ENCODE results near the gene PTPRR.
"Not testable (repeated sequence)": the region's sequence is repeated elsewhere in the genome, so short reads cannot be mapped to it uniquely, and the experiment has no call there.

PTPRR gene

DNA sequence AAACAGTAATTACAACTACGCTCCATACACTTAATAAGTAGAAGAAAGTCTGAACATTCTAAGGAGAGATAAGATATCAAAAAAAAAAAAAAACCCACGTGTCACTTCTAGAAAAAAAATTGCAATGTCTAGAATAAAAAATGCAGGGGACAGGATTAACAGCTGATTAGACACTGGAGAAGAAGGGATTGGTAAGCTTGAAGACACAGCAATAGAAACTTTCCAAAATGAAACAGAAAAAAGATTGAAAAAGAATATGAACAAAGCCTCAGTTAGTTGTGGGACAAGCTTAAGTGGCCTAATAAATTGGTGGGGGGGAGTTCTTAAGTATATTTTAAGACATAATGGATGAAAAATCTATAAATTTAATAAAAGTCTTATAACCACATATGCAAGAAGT lies 105.5 kb downstream of the PTPRR start:
- no peak overlapping the region for H3K27ac ChIP-seq (ENCODE audit: low read depth, low read length)
- no peaks in the 10 kb centered on the region for H3K27me3 ChIP-seq (ENCODE audit: control insufficient read depth, low read length)
- no peak overlapping the region for H3K4me2 ChIP-seq (ENCODE audit: low read length)
- no peaks in the 10 kb centered on the region for H3K4me1 ChIP-seq (ENCODE audit: control insufficient read depth, low read length)
- no peaks in the 10 kb centered on the region for H4K20me1 ChIP-seq (ENCODE audit: control insufficient read depth, insufficient read depth, low read depth, low read length)
- H3K9me3 ChIP-seq (ENCODE audit: control insufficient read depth, insufficient read depth, low read length) = no peaks in the 10 kb centered on the region
- no peaks in the 10 kb centered on the region for H3K9me2 ChIP-seq (replicated peaks; ENCODE audit: control insufficient read depth, low read length)
- H3K36me3 ChIP-seq (ENCODE audit: control insufficient read depth, low read length) = no peaks in the 10 kb centered on the region
- H3K4me3 ChIP-seq (ENCODE audit: low read length) = no peak overlapping the region
- no peaks in the 10 kb centered on the region for H3K79me2 ChIP-seq (ENCODE audit: control insufficient read depth, low read length)
- TF ChIP-seq, protein P1, sequence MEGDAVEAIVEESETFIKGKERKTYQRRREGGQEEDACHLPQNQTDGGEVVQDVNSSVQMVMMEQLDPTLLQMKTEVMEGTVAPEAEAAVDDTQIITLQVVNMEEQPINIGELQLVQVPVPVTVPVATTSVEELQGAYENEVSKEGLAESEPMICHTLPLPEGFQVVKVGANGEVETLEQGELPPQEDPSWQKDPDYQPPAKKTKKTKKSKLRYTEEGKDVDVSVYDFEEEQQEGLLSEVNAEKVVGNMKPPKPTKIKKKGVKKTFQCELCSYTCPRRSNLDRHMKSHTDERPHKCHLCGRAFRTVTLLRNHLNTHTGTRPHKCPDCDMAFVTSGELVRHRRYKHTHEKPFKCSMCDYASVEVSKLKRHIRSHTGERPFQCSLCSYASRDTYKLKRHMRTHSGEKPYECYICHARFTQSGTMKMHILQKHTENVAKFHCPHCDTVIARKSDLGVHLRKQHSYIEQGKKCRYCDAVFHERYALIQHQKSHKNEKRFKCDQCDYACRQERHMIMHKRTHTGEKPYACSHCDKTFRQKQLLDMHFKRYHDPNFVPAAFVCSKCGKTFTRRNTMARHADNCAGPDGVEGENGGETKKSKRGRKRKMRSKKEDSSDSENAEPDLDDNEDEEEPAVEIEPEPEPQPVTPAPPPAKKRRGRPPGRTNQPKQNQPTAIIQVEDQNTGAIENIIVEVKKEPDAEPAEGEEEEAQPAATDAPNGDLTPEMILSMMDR (IDR thresholded peaks at IDR 0.05; ENCODE audit: low read depth, low read length, poor library complexity, severe bottlenecking) = no peak
- TF ChIP-seq EZH2phosphoT487 (IDR thresholded peaks at IDR 0.05; ENCODE audit: borderline replicate concordance, low read length) = no peak
- H3F3A ChIP-seq (ENCODE audit: control insufficient read depth, insufficient read depth) = no peaks in the 10 kb centered on the region

- Histone ChIP-seq H3K4me1 (ENCODE audit: control insufficient read depth, low read length) (no peaks in the 10 kb centered on the region), H3F3A (ENCODE audit: control insufficient read depth, insufficient read depth) (no peaks in the 10 kb centered on the region), H3K79me2 (ENCODE audit: control insufficient read depth, low read length) (no peaks in the 10 kb centered on the region), H3K36me3 (ENCODE audit: control insufficient read depth, low read length) (no peaks in the 10 kb centered on the region), H3K4me2 (ENCODE audit: low read length) (no peak overlapping the region), H3K27me3 (ENCODE audit: control insufficient read depth, low read length) (no peaks in the 10 kb centered on the region), H3K4me3 (ENCODE audit: low read length) (no peak overlapping the region), H3K9me2 (replicated peaks; ENCODE audit: control insufficient read depth, low read length) (no peaks in the 10 kb centered on the region), H4K20me1 (ENCODE audit: control insufficient read depth, insufficient read depth, low read depth, low read length) (no peaks in the 10 kb centered on the region), H3K9me3 (ENCODE audit: control insufficient read depth, insufficient read depth, low read length) (no peaks in the 10 kb centered on the region), H3K27ac (ENCODE audit: low read depth, low read length) (no peak overlapping the region)
- TF ChIP-seq EZH2phosphoT487 (IDR thresholded peaks at IDR 0.05; ENCODE audit: borderline replicate concordance, low read length) = no peak
- TF ChIP-seq, protein P1 (IDR thresholded peaks at IDR 0.05; ENCODE audit: low read depth, low read length, poor library complexity, severe bottlenecking) = no peak
Measured at GRCh38 chr12:70813559-70813958, 107.0 kb downstream of the PTPRR start.

DNA sequence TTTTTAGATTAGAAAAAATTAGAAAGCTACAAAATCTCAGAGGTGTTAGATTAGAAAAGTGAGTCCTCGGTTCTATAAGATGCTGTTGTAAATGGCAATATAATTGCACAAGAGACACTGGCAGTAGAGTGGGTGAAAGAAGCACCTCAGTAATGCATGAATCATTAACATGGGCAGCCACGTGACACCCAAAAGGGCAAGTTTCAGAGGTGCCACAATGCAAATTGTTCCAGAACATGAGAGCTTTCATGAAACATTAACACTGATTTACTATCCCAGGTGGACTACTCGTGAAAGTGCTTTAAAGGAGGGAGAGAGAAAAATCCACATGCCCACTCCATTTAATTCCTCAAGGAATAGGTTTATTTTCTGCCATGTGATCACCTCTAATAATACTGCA lies 108.4 kb downstream of the PTPRR start:
- Histone ChIP-seq H3K9me2 (replicated peaks; ENCODE audit: control insufficient read depth, low read length) (no peaks in the 10 kb centered on the region), H3K4me2 (ENCODE audit: low read length) (no peak overlapping the region), H3K9me3 (ENCODE audit: control insufficient read depth, insufficient read depth, low read length) (no peaks in the 10 kb centered on the region), H3K27me3 (ENCODE audit: control insufficient read depth, low read length) (no peaks in the 10 kb centered on the region), H4K20me1 (ENCODE audit: control insufficient read depth, insufficient read depth, low read depth, low read length) (no peaks in the 10 kb centered on the region), H3K36me3 (ENCODE audit: control insufficient read depth, low read length) (no peaks in the 10 kb centered on the region), H3K79me2 (ENCODE audit: control insufficient read depth, low read length) (no peaks in the 10 kb centered on the region), H3K4me1 (ENCODE audit: control insufficient read depth, low read length) (no peaks in the 10 kb centered on the region), H3K27ac (ENCODE audit: low read depth, low read length) (no peak overlapping the region), H3F3A (ENCODE audit: control insufficient read depth, insufficient read depth) (no peaks in the 10 kb centered on the region), H3K4me3 (ENCODE audit: low read length) (no peak overlapping the region)
- TF ChIP-seq, protein P1 (IDR thresholded peaks at IDR 0.05; ENCODE audit: low read depth, low read length, poor library complexity, severe bottlenecking) = no peak
- TF ChIP-seq EZH2phosphoT487 (IDR thresholded peaks at IDR 0.05; ENCODE audit: borderline replicate concordance, low read length) = no peak

DNA sequence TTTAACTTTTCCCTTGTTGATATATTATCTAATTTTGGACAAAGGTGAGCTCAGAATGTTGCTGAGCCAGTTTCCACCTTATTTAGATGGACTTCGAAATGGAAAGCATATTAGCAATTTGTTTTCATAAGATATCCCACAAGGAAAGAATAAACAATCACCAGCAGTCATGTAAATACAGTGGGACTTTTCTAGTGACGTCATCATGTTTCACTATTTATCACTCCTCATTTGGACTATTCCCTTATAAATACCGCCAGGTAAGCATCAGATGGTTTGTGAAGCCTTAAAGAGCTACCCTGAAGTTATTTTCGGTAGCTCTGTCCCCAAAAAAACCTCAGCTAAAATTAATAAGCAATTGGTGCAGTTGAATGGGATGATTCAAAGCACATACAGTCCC lies 110.7 kb downstream of the PTPRR start:
- Histone ChIP-seq H3K9me3 (ENCODE audit: control insufficient read depth, insufficient read depth, low read length) (no peaks in the 10 kb centered on the region; the same call in 1 of the 2 replicates), H3K4me2 (ENCODE audit: low read length) (no peak overlapping the region), H3F3A (ENCODE audit: control insufficient read depth, insufficient read depth) (no peaks in the 10 kb centered on the region), H3K79me2 (ENCODE audit: control insufficient read depth, low read length) (no peaks in the 10 kb centered on the region), H3K36me3 (ENCODE audit: control insufficient read depth, low read length) (no peaks in the 10 kb centered on the region), H3K27ac (ENCODE audit: low read depth, low read length) (no peak overlapping the region), H3K4me1 (ENCODE audit: control insufficient read depth, low read length) (no peaks in the 10 kb centered on the region), H3K9me2 (replicated peaks; ENCODE audit: control insufficient read depth, low read length) (no peaks in the 10 kb centered on the region), H3K4me3 (ENCODE audit: low read length) (no peak overlapping the region), H3K27me3 (ENCODE audit: control insufficient read depth, low read length) (no peaks in the 10 kb centered on the region; the same call in 1 of the 2 replicates), H4K20me1 (ENCODE audit: control insufficient read depth, insufficient read depth, low read depth, low read length) (no peaks in the 10 kb centered on the region)
- TF ChIP-seq EZH2phosphoT487 (IDR thresholded peaks at IDR 0.05; ENCODE audit: borderline replicate concordance, low read length) = no peak
- TF ChIP-seq, protein P1 (IDR thresholded peaks at IDR 0.05; ENCODE audit: low read depth, low read length, poor library complexity, severe bottlenecking) = no peak

DNA sequence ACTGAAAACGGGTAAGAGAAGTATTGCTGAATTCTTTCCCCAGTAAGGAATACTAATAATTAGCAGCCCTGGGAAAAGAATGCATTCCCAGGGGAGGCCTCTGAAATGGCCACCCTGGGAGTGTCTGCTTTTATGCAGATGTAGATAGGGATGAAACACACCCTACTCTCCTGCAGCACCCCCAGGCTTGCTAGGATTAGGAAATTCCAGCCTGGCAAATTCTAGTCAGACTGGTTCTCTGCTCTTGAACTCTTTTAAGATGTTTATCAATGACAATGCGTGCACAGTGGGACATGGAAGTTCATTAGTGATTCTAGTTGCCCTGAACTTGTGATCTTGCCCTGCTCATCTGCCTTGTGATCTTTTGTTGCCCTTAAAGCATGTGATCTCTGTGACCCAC lies 112.5 kb downstream of the PTPRR start:
- H3K27ac ChIP-seq (ENCODE audit: low read depth, low read length); H3K9me2 ChIP-seq (replicated peaks; ENCODE audit: control insufficient read depth, low read length); H3F3A ChIP-seq (ENCODE audit: control insufficient read depth, insufficient read depth); H3K9me3 ChIP-seq (ENCODE audit: control insufficient read depth, insufficient read depth, low read length); H3K79me2 ChIP-seq (ENCODE audit: control insufficient read depth, low read length); H3K27me3 ChIP-seq (ENCODE audit: control insufficient read depth, low read length); H3K4me2 ChIP-seq (ENCODE audit: low read length); H3K4me3 ChIP-seq (ENCODE audit: low read length); H3K4me1 ChIP-seq (ENCODE audit: control insufficient read depth, low read length); H3K36me3 ChIP-seq (ENCODE audit: control insufficient read depth, low read length); H4K20me1 ChIP-seq (ENCODE audit: control insufficient read depth, insufficient read depth, low read depth, low read length): not testable (repeated sequence)

All from DOHH2 (cell line).